Mucosa of descending colon (tissue), 3 donors: Measurements from ENCODE around the gene HBS1L. TPM values are rescaled to one million over a fixed set of nuclear protein-coding genes. Genes with fewer than 3 reads are reported as not detected.

Experiments
- ATAC-seq: fragments of 200-7000 bp; cut with Tn5 transposase; one replicate; pipeline ENCODE4 v1.9.1; 2020; ENCODE audit warnings: mild to moderate bottlenecking, moderate library complexity
- DNase-seq, 3 donors: peaks; one replicate each; pipeline ENCODE4 v3.0.0-alpha.2; 2020
- H3K36me3 ChIP-seq: fragments of 200-600 bp; one replicate; pipeline ENCODE4 v1.8.0; 2021; ENCODE audit warnings: low read depth, mild to moderate bottlenecking
- H3K4me1 ChIP-seq: fragments of 200-600 bp; one replicate; pipeline ENCODE4 v1.8.0; 2021; ENCODE audit warnings: low read depth, mild to moderate bottlenecking
- H3K4me3 ChIP-seq: fragments of 200-600 bp; one replicate; pipeline ENCODE4 v1.8.0; 2021; ENCODE audit warnings: mild to moderate bottlenecking
- H3K9me3 ChIP-seq: fragments of 200-600 bp; one replicate; pipeline ENCODE4 v1.8.0; 2021; ENCODE audit warnings: mild to moderate bottlenecking
- CTCF ChIP-seq: fragments of 200-600 bp; IDR thresholded peaks from one replicate; pipeline ENCODE4 v1.8.0; 2022; ENCODE audit warnings: antibody characterized with exemption, mild to moderate bottlenecking
- intact Hi-C, 2 donors: fragments of 100-400 bp; cut with DNase I in 1 of 2; cut with micrococcal nuclease in 1 of 2; formaldehyde crosslinking; loops; one replicate each; pipeline versions ENCODE4 v1.11.0 to v1.11.1; 2022; cut with DNase I, micrococcal nuclease
- total RNA-seq, 3 donors: library from RNA; stranded (reverse); fragmentation: NEBNext Ultra II Directional in 2 of 3; extraction: Animal tissue kit (Norgen Biotek cat#: 25700) in 2 of 3; gene quantifications; one replicate each; pipeline versions ENCODE4 v1.2.1 to v1.2.4, GENCODE V29; 2021 to 2023
- donor health status: DM: no; HTN: no; CAD: no; lungs with moderate emphysema.
- donor health status: DM: no; HTN: no; CAD: no.
- donor health status: DM: no; HTN: yes; CAD: no.

Gene HBS1L
- total RNA-seq, 3 donors from 2014 or later: 43.0 to 68.6 (median 51.3) TPM

DNA sequence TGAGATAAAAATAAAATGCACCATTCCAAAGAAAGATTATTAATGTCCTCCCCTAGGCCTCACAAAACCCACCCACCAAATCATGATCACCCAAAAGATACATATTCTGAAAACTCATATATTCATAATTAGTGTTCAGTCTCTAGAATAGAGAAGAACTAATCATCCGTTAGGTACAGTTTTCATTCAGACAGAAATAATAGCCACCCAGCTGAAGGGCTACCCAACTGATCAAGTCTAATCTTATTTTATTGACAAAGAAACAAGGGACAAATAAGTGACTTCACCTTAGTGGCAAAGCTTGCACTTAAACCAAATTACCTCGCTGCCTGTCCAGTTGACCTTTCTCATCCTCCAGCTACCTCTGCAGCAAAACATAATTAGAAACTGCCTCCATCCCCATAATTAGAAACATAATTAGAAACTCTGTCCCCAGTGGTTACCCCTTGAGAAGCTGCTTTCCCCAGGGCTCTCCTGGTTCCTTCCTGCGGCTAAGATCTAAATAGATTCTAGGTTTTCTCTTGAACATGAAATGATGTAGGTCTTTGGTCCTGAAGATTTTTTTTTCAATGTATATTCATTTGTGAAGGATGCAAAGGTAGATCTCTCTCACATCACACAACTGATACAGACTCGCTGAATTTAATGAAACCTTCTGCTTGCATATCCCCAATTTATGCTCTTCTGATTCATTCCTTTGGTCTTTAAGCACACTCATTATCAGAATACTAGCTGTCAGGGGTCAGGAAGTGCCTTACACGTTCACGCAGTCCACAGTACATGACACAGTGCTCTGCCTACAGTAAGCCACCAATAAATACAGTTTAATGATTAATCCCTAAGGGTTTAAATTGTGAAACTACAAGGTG, 46.3 kb downstream of the HBS1L start:
- intact Hi-C loops: no loop called here
- Histone ChIP-seq H3K4me1 (peaks cover 9% of the 10 kb centered on the region), H3K9me3 (no peaks in the 10 kb centered on the region), H3K36me3 (no peaks in the 10 kb centered on the region), H3K4me3 (no peak overlapping the region)
- no peak for TF ChIP-seq CTCF
- peak in 1 of 3 donors; percentile 20 for DNase-seq
- peak; percentile 96 for ATAC-seq

DNA sequence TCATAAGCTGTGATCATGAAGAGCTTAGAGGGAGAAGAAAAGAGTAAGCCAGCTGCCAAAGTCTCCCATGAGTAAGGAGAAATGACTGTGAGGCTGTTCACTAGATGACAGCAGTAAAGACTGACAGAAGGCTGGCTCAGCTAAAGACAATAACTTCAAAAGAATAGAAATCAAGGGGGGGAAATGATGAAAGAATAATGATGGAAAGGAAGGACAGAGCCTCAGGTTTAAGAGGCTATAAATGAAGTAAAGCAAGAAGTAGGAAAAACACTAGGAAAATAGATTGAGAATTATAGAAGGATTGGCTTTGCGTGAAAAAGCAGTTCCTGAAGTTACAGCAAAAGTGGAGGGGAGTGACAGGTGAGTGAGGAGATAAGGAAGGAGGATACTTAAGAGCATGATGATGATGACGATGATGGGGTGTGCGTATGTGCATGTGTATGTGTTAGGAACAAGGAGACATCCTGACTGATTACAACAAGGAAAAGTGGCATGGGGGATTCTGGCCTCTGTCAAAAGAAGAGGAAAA, 48.2 kb downstream of the HBS1L start:
- Histone ChIP-seq H3K4me1 (peaks cover 9% of the 10 kb centered on the region), H3K9me3 (no peaks in the 10 kb centered on the region), H3K36me3 (no peaks in the 10 kb centered on the region), H3K4me3 (no peak overlapping the region)
- TF ChIP-seq CTCF: no peak
- intact Hi-C loops: no loop called here
- DNase-seq (no peak), ATAC-seq (no peak)

- ATAC-seq: no peak
- H3K4me1 ChIP-seq: peaks cover 9% of the 10 kb centered on the region
These were observed 50.2 kb downstream of the HBS1L start for GRCh38 chr6:135004399-135004798.

DNA sequence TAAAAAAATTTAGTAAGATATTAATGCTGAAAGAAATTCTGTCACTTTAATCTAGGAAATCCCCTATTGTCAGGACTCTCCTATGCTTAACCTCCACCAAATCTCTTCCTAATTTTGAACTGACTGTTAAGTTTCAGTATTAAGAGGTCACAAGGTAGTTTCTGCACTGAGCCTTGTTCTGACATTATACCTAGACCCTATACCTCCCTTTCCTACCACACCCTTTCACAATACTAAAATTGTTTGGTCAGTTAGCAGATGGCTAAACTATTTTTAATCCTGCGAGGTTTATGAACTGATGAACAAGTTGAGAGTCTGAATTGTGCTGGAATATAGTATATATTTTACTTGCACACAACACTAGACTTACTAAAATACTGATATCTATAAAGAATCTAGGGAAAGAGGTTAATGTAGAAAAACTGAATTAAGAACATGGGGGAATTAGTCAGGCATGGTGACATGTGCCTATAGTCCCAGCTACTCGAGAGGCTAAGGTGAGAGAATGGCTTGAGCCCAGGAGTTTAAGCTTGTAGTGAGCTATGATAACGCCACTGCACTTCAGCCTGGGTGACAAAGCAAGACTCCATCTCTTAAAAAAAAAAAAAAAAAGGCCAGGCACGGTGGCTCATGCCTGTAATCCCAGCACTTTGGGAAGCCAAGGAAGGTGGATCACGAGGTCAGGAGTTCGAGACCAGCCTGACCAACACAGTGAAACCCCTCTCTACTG, 51.5 kb downstream of the HBS1L start:
- TF ChIP-seq CTCF: no peak
- no peak overlapping the region for H3K4me3 ChIP-seq
- H3K4me1 ChIP-seq: peaks cover 2% of the 10 kb centered on the region
- DNase-seq (no peak), ATAC-seq (no peak)
- no peaks in the 10 kb centered on the region for H3K36me3 ChIP-seq
- no peaks in the 10 kb centered on the region for H3K9me3 ChIP-seq
- intact Hi-C loops: no loop called here

More at GRCh38 chr6:135004399-135004798, 50.2 kb downstream of the HBS1L start:
- DNase-seq: no peak
- H3K9me3 ChIP-seq: no peaks in the 10 kb centered on the region
- intact Hi-C loops: no loop called here
- H3K36me3 ChIP-seq: no peaks in the 10 kb centered on the region
- no peak overlapping the region for H3K4me3 ChIP-seq
- no peak for TF ChIP-seq CTCF

DNA sequence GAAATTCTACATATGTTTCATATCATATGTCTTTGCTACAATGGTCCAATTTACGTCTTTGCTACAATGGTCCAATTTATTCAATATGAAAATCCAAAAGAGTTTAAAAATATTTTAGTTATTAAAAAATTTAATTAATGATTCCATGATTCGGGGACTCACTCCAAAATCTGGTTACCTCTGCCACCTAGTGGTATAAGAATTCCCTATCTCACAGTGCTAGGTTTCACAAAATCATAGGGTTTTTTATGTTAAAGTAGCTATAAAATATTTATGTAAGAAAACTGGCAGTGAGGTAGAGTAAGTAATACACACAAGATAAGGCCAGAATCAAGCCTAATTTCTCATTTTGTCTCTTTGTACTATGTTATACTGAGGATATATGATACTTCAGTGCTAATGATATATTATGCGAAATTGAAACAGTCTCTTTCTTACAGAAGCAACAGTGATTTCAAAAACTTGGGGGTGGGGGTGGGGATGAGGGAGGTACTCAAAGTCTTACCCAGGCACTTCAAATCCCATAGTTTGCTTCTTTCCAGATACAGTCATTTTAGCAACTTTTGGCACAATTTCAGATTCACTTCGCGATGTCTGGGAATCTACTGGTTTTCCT, 52.3 kb downstream of the HBS1L start:
- DNase-seq (no peak), ATAC-seq (no peak)
- Histone ChIP-seq H3K4me3 (no peak overlapping the region), H3K4me1 (no peaks in the 10 kb centered on the region), H3K9me3 (no peaks in the 10 kb centered on the region), H3K36me3 (no peaks in the 10 kb centered on the region)
- peak; percentile 28 for TF ChIP-seq CTCF
- intact Hi-C loops: no loop called here
